Muscle layer of colon (tissue), 2 donors: ENCODE results near the gene RGR.

Experiments used
- H3K27ac ChIP-seq: one replicate; pipeline ENCODE4 v1.7.0; 2013; ENCODE audit warnings: low read depth, mild to moderate bottlenecking, low read length, moderate library complexity
- H3K27me3 ChIP-seq, 2 donors: one replicate each; pipeline ENCODE4 v1.7.0; 2013; ENCODE audit warnings: low read length in 2 of 2, mild to moderate bottlenecking in 2 of 2; ENCODE audit not compliant: insufficient read depth in 2 of 2, control insufficient read depth in 1 of 2
- H3K36me3 ChIP-seq: one replicate; pipeline ENCODE4 v1.7.0; 2013; ENCODE audit warnings: mild to moderate bottlenecking, low read length; ENCODE audit not compliant: insufficient read depth
- H3K4me1 ChIP-seq: one replicate; pipeline ENCODE4 v1.7.0; 2013; ENCODE audit warnings: mild to moderate bottlenecking, low read length; ENCODE audit not compliant: insufficient read depth
- H3K4me3 ChIP-seq, 2 donors: one replicate each; pipeline ENCODE4 v1.7.0; 2013; ENCODE audit warnings: low read length in 2 of 2, low read depth in 1 of 2, mild to moderate bottlenecking in 1 of 2, moderate library complexity in 1 of 2
- H3K9ac ChIP-seq: one replicate; pipeline ENCODE4 v1.7.0; 2013; ENCODE audit warnings: low read length
- H3K9me3 ChIP-seq: one replicate; pipeline ENCODE4 v1.7.0; 2013; ENCODE audit warnings: mild to moderate bottlenecking, low read length
- donor health status: abdominal sarcoma.
- donor health status: Adenocarcinoma of cecum.

RGR gene

DNA sequence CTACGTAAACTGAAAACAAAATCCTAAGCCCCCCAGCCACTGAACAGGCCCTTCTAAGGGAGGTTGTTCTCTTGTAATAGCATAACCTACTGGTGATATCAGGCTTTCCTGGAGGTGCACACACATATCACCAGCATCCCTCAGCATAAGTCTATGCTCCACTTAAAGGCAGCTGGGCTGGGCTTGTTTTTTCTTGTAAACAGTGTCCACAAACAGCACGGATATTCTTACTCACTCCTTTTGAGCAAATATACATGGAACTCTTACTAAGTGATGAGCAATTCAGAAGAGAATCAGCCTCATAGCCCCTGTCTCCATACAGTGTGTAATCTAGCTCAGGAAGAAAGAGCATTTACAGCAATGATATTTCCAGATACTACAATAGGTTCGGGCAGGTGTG lies 5.9 kb upstream of the RGR start:
- H3K27ac ChIP-seq = no peak overlapping the region
- peaks cover 5 to 8% of the 10 kb centered on the region in 2 donors for H3K27me3 ChIP-seq
- H3K4me3 ChIP-seq = no peak overlapping the region
- H3K9ac ChIP-seq = no peak overlapping the region
- H3K9me3 ChIP-seq = no peaks in the 10 kb centered on the region
- H3K36me3 ChIP-seq = no peaks in the 10 kb centered on the region
- H3K4me1 ChIP-seq = no peaks in the 10 kb centered on the region

DNA sequence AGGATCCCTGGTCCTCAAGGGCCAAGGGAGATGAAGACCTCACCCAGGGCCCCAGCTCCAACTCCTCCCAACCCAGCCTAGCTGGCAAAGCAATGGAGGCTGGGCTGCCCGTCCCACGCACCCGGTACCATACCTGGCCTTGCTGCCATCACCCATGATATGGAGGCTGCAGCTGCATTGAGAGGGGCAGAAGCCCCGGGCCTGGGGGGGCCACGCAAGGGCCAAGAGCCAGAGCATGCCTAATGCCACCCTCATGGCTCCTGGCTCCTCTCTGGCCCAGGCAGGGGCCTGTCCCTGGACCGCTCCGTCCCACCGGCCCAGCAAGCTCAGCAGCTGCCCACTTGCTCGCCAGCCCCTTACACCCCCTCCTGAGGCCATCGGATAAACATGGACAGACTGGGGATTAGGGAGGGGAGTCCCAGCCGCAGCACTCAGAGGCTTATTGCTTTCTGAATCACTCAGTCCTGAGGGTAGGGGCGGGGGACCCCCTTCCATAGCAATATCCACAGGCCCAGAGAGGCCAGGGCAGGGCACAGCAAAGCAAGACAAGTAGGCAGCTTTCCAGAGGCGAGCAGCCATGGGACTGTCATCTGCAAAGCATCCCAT lies 3.6 kb upstream of the RGR start, which contains the start of gene LRIT1:
Gene LRIT1 (minus strand): TSS at position 362 of the 606 bp plus-strand sequence. CDS start 107 bp downstream, at position 255.
- Histone ChIP-seq H3K4me1 (no peaks in the 10 kb centered on the region), H3K27me3 (peaks cover 5 to 8% of the 10 kb centered on the region in 2 donors), H3K27ac (no peak within 1 kb of the TSS), H3K36me3 (no peaks in the 10 kb centered on the region), H3K9me3 (no peaks in the 10 kb centered on the region), H3K4me3 (no peak within 1 kb of the TSS), H3K9ac (no peak within 1 kb of the TSS)

DNA sequence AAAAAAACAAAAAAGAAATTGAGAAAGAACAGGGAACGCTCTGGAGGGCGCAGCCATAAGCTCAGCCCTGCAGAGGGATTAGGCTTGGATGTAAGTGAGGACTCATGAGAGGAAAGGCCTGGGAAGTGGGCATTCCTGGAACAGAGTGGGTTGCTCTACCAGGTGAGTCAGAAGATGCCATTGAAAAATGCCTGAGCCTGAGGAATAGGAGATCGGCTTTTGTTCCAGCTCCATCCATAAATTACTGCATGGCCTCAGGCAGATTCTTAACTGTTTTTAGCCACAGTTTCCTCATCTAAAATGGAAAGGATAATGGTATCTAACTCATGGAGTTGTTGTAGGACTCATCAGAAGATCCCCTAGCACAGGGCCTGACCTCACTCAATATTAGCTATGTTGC lies 1.1 kb upstream of the RGR start:
- H3K27me3 ChIP-seq = peaks cover 0 to under 1% of the 10 kb centered on the region in 2 donors
- H3K9ac ChIP-seq = no peak overlapping the region
- H3K4me3 ChIP-seq = no peak overlapping the region
- H3K9me3 ChIP-seq = no peaks in the 10 kb centered on the region
- no peak overlapping the region for H3K27ac ChIP-seq
- H3K4me1 ChIP-seq = no peaks in the 10 kb centered on the region
- H3K36me3 ChIP-seq = no peaks in the 10 kb centered on the region

DNA sequence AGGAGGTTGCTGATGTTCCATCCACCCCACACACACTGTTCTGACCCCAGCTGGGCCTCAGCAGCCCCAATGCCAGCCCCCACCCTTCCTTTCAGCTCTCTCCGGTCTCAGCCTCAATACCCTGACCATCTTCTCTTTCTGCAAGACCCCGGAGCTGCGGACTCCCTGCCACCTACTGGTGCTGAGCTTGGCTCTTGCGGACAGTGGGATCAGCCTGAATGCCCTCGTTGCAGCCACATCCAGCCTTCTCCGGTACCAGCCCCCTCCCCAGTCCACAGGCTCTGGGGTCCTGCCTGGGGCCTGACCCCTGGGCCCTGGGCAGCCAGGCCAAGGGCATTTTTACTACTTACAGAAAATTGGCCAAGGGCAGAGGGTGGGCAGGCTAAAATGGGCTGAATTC lies 2.6 kb downstream of the RGR start:
- H3K4me1 ChIP-seq = no peaks in the 10 kb centered on the region
- no peaks in the 10 kb centered on the region for H3K36me3 ChIP-seq
- no peak overlapping the region for H3K9ac ChIP-seq
- no peaks in the 10 kb centered on the region for H3K27me3 ChIP-seq
- H3K27ac ChIP-seq = no peak overlapping the region
- H3K4me3 ChIP-seq = no peak overlapping the region
- no peaks in the 10 kb centered on the region for H3K9me3 ChIP-seq

DNA sequence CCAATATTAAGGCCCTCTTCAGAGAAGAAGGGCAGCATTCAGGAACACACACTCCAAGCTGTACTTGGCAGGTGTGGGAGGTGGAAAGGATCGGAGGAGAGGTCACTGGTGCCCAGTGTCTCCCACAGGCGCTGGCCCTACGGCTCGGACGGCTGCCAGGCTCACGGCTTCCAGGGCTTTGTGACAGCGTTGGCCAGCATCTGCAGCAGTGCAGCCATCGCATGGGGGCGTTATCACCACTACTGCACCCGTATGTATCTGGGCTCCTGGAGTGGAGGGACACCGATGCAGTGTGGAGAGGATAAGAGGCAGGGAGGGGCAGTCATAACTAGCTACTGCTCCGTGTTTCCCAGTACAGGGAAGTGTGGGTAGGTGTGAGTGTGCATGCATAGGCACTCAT lies 3.9 kb downstream of the RGR start:
- H3K27ac ChIP-seq = no peak overlapping the region
- H3K4me1 ChIP-seq = no peaks in the 10 kb centered on the region
- no peak overlapping the region for H3K4me3 ChIP-seq
- H3K36me3 ChIP-seq = no peaks in the 10 kb centered on the region
- no peak overlapping the region for H3K9ac ChIP-seq
- no peaks in the 10 kb centered on the region for H3K27me3 ChIP-seq
- H3K9me3 ChIP-seq = no peaks in the 10 kb centered on the region

DNA sequence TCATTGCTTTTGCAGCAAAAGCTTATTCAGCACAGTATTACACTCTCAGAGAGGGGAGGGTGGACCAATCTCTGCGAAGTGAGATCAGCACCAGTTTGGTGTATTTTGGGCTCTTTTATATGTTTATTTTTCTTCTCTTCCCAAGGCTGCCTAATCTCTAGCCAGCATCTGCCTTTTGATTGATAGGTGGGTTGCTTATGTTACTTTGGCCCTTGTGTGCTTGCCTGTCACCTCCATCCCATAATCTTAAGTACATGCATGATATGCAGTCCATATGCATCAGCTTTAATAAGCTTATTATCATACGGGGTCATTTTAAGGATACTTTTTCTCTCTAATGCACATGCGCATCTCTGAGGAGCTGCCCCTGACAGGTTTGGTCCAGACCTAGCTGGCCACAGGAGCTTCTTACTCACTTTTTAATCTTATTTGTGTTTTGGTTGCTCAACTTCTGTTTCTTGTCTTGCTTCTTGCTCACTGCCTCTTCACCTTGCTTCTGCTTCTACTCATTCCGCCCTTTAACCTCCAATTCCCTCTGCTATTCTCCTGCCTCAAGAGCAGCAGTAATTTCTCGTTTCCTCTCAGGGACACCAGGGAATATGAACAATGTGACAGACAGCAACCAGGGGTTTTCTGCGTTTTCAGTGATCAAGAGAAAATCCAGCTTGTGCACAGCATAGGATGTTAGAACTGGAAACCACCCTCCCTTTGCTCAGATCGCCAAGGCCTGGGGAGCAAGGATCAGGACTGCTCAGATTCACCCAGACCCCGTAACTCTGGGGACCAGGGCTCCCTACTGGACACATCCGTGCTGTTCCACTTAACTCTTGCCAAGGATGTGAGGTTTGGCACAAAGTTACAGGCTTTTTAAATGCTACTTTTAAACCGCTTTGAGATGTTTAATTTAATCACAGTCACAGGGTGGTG lies 10.0 kb downstream of the RGR start:
- no peaks in the 10 kb centered on the region for H3K4me1 ChIP-seq
- H3K27me3 ChIP-seq = no peaks in the 10 kb centered on the region
- H3K9me3 ChIP-seq = no peaks in the 10 kb centered on the region
- no peak overlapping the region for H3K9ac ChIP-seq
- no peaks in the 10 kb centered on the region for H3K36me3 ChIP-seq
- no peak overlapping the region for H3K27ac ChIP-seq
- H3K4me3 ChIP-seq = no peak overlapping the region

DNA sequence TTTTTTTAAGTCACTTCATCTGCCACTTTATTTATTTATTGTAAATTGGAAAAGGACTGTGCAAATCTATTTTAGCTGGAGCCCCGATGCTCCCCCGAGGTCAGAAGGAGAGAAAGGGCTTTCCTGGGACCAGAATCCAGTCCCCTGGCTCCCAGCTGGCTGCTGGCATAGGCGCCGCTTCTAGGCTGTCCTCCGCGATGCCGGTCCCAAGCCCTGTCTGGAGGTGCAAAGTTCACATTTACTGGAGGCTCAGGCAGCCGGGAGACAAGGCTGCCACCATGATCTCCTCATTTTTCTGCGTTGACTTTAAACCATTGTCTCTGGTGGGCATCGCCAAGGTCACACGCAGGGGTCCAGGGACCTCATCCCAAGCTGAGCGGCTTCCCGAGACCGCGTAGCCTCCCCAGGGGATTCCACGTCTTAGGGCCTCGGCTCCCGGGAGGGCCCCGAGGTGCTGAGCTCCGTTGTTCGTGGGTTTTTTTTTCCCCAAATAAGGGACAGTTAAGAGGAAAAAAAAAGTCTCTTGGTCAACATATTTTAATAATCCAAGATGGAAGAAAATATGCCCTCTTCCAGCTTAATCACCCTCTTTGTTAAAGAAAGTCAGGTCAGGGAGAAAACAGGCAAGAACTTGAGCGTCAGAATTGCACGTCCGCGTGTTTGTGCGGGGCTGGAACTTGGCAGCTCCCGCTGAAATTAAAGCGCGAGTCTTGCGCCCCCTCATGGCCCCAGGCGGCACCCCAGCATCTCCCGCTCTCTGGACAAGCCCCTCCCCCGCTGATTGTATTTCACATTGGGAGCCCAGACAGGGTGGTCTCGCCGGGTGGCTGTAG lies 11.9 kb downstream of the RGR start:
- H3K27ac ChIP-seq = no peak overlapping the region
- no peak overlapping the region for H3K9ac ChIP-seq
- H3K36me3 ChIP-seq = no peaks in the 10 kb centered on the region
- no peak overlapping the region for H3K4me3 ChIP-seq
- no peaks in the 10 kb centered on the region for H3K4me1 ChIP-seq
- H3K27me3 ChIP-seq = no peaks in the 10 kb centered on the region
- no peaks in the 10 kb centered on the region for H3K9me3 ChIP-seq

DNA sequence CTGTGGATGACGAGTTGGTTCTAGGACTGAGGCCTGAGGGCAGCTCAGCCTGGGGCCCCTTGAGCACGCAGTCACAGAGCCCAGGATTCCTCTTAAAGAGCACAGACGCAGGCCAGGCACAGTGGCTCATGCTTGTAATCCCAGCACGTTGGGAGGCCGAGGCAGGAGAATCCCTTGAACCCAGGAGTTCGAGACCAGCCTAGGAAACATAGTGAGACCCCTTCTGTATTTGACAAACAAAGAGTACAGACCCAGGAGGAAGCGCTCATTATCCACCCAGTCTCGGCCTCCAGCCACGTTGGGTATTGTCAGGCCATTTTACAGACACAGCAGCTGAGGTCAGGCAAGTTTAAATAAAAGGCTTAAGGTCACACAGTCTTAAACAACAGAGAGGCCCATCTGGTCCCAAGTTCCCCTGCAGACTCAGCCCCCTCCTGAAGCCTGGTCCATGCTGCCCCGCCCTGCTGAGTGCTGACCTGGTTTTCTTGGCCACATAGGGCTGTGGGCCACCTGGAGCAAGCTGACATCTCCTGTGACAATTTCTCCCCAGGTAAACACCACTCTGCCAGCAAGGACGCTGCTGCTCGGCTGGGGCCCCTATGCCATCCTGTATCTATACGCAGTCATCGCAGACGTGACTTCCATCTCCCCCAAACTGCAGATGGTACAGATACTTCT lies 12.6 kb downstream of the RGR start:
- Histone ChIP-seq H3K4me3 (no peak overlapping the region), H3K9me3 (no peaks in the 10 kb centered on the region), H3K27me3 (no peaks in the 10 kb centered on the region), H3K4me1 (no peaks in the 10 kb centered on the region), H3K36me3 (no peaks in the 10 kb centered on the region), H3K9ac (no peak overlapping the region), H3K27ac (no peak overlapping the region)

DNA sequence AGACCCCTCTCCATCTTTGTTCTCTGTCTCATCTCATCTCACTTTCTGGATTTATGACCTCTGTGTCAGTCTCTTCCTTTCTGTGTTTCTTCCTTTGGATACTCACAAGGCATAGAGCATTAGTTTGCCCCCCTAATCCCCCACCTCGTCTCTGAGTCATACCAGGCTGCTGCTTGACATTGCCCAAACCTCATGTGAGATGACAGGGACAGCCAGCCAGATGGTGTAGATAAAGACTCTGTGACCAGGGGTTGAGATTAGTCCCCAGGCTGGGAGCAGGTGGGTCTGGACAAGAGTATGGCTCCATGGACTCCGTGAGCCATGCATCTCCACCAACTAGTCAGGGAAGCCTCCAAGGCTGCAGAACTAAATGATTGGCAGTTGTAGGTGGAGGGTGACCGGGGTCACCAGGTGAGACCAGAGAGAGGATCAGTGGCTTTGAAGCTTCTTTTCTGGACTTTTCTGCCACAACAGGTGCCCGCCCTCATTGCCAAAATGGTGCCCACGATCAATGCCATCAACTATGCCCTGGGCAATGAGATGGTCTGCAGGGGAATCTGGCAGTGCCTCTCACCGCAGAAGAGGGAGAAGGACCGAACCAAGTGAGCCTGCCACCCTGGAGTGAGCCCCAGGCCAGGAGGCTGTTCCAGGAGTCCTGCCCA lies 13.3 kb downstream of the RGR start:
- no peak overlapping the region for H3K9ac ChIP-seq
- no peaks in the 10 kb centered on the region for H3K36me3 ChIP-seq
- H3K27me3 ChIP-seq = no peaks in the 10 kb centered on the region
- H3K27ac ChIP-seq = no peak overlapping the region
- no peaks in the 10 kb centered on the region for H3K4me1 ChIP-seq
- H3K9me3 ChIP-seq = no peaks in the 10 kb centered on the region
- H3K4me3 ChIP-seq = no peak overlapping the region

DNA sequence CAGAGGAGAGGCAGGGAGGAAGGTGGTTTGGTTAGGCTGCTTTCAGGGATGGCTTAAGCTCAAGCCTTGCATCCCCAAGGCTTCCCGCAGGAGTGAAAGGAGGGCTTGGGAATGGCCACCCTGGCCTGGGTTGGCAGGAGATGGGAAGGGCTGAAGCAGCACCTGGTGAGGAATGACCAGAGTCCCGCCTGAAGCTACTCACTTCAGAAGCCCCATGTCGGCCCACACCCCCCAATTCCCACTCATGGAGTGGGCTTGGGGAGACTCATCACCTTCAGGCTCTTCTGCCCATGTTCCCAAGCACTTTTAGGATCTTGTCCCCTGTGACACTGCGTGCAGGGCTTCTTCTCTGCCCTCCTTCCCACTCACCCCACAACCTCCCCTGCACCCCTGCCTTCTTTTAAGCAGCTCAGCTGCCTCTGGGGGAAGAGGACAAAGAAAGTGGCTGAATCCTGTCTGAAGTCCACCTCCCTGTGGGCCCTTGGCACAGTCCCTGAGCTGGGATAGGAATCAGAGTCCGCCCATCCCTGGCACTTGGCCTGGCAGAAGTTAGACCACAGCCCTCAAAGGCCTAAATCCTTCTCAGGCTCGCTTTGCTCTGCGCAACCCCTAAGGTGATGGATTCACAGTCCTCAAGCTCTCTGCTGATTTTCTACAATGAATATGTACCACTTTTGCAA lies 16.5 kb downstream of the RGR start:
- no peaks in the 10 kb centered on the region for H3K9me3 ChIP-seq
- no peak overlapping the region for H3K27ac ChIP-seq
- H3K4me1 ChIP-seq = no peaks in the 10 kb centered on the region
- no peaks in the 10 kb centered on the region for H3K27me3 ChIP-seq
- H3K9ac ChIP-seq = no peak overlapping the region
- H3K36me3 ChIP-seq = no peaks in the 10 kb centered on the region
- H3K4me3 ChIP-seq = no peak overlapping the region
